SK-N-SH treated with all-trans-retinoic acid at 6 μM for 48 hours (cell line): ENCODE measurements around the gene ARSB.

Experiments used
- PATZ1 ChIP-seq: fragments of 250-450 bp; sonication (Bioruptor Pico); IDR thresholded peaks from 2 replicates; pipeline ENCODE4 v1.8.0; 2020; ENCODE audit warnings: mild to moderate bottlenecking, moderate library complexity, borderline replicate concordance
- POU6F1 ChIP-seq: fragments of 250-450 bp; sonication (Bioruptor Pico); IDR thresholded peaks from 2 replicates; pipeline ENCODE4 v1.8.0; 2021; ENCODE audit warnings: low read depth, mild to moderate bottlenecking, moderate library complexity, borderline replicate concordance

- TF ChIP-seq PATZ1 (CRISPR knock-in tag): no peak
- TF ChIP-seq POU6F1: no peak
These were observed 149.9 kb downstream of the ARSB start for GRCh38 chr5:78835176-78835575.
